Stimulated activated CD4-positive, alpha-beta T cell treated with anti-CD3 and anti-CD28 coated beads, Interleukin-2, amount 100 ng/mL, for 48 hours (primary cell): Measurements from ENCODE around the gene PTPRF.
"Not testable (repeated sequence)": the region's sequence is repeated elsewhere in the genome, so short reads cannot be mapped to it uniquely, and the experiment has no call there.

Experiments
- DNase-seq, 2 donors: peaks; one replicate each; pipeline ENCODE4 v3.0.0-alpha.2; 2020

PTPRF gene

DNA sequence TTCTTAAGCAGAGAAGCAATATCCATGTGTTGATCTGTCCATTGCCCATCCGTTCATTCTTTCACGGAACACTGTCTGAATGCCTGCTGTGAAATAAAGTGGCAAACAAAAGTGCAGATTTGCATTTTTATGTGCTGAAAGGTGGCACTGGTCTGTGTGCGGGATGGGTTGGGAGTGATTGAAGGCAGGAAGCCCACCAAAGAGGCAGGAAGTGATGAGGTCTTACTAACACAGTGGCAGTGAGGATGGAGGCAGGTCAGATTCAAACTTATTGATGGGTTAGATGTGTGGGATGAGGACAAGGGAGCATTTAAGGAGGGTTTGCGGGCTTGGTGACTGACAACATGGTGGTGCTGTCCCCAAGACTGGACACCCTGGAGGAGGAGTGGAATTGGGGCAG lies 8.3 kb downstream of the PTPRF start:
- no peak for DNase-seq

- no peak for DNase-seq
Observed at GRCh38 chr1:43539726-43540434, 9.2 kb downstream of the PTPRF start.

GRCh38 chr1:43540653-43541071 lies 10.0 kb downstream of the PTPRF start:
- DNase-seq = no peak

GRCh38 chr1:43541141-43541540 lies 10.5 kb downstream of the PTPRF start:
- DNase-seq = no peak

DNA sequence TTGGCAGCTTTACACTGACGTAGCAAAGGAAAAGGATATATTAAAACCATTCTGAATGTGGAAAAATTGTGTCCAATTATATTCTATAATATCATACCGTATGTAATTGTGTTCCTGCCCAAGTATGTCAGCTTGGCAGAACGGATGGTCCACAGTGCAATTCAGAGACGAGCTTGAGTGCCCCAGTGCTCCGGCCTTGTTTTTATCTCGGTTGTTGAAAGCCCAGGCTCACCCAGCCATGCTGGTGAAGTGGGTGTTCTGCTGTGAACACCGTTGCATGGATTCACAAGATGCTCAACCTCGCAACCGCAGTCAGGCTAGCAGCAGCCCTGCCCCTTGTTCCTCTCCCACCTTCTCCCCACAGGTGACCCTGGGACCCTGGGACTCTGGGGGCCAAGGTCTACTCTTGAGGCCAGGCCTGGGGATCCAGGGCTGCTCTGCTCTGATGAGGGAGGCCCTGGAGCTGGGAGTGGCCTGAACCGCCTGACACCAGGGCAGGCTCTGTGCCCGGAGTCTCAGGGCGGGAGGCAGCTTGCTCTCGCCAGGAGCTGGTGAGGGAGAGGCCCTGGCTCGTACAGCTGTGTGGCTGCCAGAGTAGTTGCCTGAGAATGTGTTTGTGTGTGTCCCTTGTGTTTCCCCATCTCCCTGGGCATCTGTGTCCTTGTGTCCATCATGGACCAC lies 11.2 kb downstream of the PTPRF start:
- DNase-seq = no peak

DNA sequence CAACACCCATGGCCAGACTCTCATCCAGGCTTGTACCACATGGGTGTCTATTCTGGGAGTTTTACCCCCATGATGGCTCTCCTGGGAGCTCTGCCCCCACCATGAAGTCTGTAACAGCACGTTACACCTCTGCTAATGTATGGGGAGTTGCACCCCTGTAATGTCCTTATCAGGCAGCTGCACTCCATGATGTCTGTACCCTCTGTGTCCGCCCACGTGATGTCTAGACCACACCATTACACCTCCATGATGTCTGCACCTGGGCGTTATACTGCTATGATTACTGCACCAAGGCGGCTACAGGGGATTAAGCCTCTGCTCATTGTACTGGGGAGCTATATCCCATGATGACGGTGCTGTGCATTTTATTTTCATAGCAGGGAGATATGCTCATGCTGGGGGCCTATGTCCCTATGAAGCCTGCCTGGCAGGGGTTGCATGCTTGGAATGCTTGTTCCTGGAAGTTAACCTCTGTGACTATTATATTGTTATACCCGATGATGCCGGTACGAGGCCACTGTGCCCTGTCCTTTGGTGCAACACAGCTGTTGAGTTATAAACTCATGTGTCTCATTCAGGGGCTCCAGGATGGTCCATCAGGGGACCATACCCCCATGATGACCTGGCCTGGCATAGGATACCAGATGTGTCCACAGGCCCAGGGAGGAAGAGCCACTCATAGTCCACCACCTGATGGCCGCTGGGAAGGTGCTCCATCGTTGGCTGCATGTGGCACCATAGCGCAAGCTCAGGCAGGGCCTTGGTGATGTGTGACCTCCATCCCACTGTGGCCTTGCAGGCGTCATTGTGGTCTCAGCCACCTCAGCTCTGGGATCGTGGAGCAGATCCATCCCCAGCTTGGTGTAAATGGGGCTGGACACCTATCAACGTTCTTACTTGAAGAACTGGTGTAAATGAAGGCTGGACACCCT lies 12.1 kb downstream of the PTPRF start:
- DNase-seq = no peak

DNA sequence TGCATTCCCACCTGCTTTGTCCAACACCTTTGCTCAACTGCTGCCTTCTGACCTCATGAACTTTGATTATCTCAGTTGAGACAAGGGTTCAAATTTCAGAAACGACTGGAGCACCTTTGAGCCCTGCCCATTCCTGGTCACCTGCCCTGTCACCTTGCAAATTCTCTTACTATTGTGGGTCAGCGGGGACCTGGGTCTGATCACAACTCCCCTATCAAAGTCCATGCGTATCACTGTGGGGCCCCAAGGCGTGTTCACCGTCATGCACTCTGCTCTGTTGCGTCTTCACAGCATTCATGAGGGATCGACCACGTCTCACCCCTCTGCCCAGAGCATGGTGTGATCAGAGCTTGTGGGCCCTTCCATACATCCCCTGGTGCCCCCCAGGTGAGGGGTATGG lies 12.9 kb downstream of the PTPRF start:
- no peak for DNase-seq

DNA sequence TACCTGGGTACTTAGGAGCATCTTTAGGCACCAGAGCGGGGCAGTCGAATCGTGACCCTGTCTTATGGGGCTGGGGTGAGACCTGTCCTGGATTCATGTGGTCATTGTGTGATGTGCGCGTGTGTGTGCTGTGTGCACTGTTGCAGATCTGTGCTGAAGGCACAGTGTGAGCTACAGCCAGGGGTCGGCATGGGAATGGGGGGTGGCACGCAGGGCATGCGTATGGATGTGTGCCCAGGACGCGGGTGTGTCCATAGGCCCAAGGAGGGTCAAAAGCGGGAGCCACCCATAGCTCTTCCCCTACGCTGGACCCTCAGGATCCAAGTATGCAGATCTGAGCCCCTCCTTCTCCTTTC lies 14.6 kb downstream of the PTPRF start:
- no peak for DNase-seq

- DNase-seq = no peak
Observed at GRCh38 chr1:43545695-43546387, 15.2 kb downstream of the PTPRF start.

DNA sequence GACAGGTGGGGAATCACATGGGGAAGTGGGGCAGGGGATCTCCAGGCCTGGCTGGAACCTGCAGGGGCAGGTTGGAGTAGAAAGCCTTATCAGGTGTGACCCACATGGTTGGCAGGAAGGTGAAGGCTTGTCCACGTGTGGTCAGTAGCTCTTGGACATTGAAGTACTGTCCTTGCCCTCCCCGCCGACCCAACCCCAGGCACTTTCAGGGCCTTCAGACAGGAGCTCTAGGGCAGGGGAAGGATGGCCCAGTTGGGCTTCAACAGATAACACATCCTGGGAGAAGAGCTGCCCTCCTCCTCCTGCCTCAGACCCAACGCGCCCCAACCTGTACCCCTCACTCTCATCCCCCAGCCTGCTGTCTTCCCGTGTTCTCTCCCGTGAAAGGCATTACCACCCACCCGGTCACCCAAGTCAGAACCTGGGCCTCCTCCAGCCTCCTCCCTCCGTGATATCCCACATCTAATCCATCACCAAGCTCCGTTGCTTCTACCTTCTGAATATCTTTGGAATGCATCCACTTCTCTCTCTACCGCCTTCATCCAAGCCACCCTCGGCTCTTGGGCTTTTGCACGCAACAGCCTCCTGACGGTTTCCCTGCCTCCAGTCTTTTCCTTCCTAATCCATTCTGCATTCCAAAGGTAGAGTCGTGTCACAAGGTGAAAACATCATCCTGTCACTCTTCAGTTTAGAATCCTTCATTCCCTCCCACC lies 15.9 kb downstream of the PTPRF start:
- DNase-seq = no peak

- DNase-seq = no peak
Observed at GRCh38 chr1:43547538-43548072, 16.9 kb downstream of the PTPRF start.

DNA sequence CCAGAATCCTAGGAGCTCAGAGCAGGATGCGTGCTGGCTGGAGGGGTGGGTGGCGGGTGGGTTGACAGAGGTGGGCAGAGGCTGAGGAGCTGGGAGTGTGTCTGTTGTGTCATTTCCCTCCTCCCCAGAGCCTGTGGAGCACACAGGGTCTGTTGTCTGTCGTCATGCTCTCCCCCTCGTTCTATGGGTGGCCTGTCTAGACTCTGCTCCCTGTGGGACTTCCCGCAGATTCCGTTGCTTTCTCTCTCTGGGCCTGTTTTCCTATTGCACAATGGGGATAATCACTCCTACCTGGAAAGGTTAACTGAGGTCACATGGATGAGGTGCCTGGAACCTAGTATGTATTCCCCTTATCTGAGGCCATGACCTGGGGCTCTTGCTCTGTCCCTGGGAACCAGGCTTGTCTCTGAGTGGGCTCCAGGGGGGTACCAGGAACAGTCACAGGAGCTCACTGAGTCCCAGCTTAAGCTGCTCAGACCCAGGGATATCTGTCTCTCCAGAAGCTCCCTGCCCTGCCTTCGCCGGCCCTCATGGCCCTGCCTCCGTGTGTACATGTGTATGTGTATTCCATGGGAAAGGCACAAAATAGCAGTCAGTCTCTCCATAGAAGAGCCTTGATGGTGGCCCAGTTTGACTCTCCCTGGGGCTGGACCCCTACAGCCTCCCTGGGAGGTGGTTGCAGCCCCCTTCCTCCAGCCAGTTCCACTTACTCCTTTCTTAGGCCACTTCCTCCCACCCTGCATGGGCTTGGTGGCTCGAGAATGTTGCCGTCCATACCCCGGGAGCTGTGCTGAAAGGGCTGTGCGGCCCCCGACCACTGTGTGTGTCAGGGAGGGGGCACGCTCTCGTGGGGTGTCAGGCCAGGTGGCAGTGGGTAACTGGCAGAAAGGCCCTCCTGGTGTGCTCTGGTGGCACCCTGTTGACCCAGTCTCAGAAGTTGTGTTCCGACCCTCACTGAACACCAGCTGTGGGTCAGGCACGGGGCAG lies 17.9 kb downstream of the PTPRF start:
- no peak for DNase-seq

DNA sequence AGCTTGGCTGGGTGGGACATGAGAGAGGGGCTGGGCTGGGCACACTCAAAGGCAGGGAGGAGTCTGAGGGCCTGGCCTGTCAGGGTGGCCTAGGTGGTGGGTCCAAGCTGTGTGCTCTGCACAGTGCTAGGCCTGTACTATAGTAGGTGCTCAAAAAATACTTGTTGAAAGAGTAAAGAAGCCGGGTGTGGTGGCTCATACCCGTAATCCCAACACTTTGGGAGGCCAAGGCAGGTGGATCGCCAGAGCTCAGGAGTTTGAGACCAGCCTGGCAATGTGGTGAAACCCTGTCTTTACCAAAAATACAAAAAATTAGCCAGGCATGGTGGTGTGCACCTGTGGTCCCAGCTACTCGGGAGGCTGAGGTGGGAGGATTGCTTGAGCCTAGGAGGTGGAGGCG lies 18.7 kb downstream of the PTPRF start:
- not testable (repeated sequence) for DNase-seq

DNA sequence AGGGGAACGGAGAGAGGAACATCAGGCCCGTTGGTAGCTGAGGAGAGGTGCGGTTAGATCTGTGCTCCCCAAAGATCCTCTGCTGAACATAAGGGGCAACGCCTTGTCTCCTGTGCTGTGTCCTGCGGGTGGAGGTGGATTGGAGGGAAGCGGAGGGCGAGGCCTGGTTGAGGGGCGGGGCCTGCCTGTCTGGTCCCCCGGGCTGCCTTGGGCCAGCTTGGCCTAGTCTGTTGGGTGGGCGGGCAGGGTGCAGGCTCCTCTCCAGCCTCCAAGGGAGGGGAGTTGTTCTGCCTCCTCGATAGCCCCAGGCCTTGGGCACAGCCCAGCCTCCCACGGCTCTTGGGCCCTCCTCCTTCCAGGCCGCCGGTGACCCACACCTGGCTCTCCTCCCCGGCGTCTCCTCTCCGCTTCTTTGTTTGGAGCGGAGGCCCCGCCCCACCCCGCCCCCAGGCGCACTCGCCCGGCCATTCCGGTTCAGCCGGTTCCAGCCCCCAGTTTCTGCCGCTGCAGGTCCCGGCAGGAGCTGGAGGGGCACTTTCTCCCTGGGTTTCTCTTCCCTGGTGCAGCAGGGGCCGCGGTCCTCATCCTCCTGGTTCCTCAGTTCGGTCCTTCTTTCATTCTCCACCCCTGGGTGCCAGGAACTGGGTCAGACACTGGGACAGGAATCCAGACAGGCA lies 19.4 kb downstream of the PTPRF start:
- DNase-seq = no peak

DNA sequence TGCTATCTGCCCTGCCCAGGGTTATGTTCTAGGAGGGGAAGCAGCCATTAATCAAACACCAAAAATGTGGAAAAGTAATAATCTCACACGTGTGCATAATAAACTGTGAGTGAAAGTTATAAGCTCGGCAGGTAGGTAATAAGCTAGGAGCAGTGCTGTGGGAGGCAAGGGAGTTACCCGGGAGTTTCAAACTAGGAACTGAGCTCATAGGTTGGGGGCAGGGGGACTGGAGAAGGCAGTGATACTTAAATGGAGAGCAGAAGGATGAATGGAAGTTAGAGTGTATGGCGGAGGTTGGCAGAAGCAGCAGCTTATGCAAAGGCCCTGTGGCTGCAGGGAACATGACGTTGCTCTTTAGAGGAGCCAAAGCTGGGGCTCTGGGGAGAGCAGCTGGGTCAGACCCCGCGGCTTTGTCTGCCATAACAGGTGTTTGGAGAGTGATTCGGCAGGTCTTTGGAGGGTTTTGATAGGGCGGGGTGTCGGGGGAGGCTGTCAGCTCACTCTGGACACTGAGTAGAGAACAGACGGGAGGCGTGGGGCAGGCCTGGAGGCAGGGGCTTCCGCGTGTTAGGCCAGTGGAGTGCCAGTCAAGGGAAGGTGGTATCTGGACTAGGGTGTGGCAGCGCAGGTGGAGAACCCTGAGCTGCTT lies 20.0 kb downstream of the PTPRF start:
- no peak for DNase-seq

DNA sequence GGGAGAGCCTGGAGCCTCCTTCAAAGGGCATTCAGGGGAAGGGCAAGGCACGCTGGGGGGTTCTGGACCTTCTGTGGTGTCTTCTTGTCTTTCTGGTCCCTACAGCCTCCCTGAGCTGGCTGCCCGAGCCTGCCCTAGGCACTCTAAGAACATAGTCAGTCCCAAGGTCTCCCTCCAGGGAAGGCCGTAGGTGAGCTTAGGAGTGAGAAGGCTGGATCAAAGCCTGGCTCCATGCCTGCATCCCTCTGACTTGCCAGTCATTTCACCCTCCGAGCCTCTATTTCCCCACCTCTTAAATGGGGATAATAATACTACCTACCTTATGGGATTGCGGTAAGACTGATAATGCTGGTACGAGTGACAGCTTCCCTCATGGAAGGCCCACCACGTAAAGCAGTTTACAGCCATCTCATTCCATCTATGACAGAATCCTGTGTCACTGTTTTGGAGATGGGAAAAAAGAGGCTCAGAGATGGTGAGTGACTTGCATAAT lies 20.8 kb downstream of the PTPRF start:
- DNase-seq = no peak

GRCh38 chr1:43552059-43552742 lies 21.5 kb downstream of the PTPRF start:
- no peak for DNase-seq

DNA sequence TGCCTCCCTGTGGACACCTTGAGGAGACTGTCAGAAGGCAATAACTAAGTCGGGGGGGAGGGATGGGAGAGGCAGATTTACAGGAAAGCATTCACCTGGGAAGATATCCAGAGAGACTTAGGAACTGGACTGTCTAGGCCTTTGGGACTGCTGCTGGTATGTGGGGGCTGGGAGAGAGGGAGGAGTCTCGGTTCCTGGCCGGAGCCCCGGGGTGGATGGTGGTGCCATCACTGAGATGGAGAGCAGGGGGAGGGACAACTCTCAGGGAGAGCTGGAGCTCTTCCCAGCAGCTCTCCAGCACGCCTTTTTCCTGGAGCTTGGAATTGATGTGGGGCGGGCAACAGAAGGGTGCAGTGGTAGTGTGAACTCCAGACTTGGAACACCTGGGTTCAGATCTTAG lies 22.1 kb downstream of the PTPRF start:
- no peak for DNase-seq

DNA sequence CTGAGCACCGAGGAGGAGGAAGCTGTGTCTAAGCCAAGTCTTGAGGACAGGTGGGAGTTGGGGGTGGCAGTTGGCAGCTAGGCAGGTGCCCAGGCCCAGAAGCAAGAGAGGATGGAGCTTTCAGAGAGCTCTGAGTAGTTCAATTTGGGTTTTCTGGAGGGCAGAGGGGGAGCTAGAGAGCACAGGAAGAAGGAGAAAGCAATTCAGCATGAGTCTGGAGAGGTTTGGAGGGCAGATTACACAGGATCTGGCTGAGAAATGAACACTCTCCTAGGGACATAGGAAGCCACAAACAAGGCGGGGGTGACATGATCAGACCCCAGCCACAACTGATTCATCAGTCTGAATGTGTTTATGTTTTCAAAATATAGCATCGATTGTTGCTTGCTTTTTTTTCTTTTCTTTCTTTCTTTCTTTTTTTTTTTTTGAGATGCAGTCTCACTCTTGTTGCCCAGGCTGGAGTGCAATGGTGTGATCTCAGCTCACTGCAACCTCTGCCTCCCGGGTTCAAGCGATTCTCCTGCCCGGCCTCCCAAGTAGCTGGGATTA lies 23.8 kb downstream of the PTPRF start:
- DNase-seq = peak in 1 of 2 donors; percentile 23
